Testis (tissue), 2 donors: ENCODE measurements around the gene IDE.

Experiments used
- POLR2A ChIP-seq: fragments of 450-650 bp; IDR thresholded peaks from one replicate; pipeline ENCODE4 v1.6.1; 2017; ENCODE audit warnings: antibody characterized with exemption, mild to moderate bottlenecking, moderate library complexity
- TF ChIP-seq, protein P1 (sequence below), 3 experiments: fragments of 450-650 bp in 2 of 3; fragments of 200-600 bp in 1 of 3; sonication (generic) in 1 of 3; IDR thresholded peaks; one replicate each; pipeline ENCODE4 v1.5.1; 2016 to 2019; ENCODE audit warnings: antibody characterized with exemption in 3 of 3, mild to moderate bottlenecking in 2 of 3, moderate library complexity in 1 of 3

DNA sequence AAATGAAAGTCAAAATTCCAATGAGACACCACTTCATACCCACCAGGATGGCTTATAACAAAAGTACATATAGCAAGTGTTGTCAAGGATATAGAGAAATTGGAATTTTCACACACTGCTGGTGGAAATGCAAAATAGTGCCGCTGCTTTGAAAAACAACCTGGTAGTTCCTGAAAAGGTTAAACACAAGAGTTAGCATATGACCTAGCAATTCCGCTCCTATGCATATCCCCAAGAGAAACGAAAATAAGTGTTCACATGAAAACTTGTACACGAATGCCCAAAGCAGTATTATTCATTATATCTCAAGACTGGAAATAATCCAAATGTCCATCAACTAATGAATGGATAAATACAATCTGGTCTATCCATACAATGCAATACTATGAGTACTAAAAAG, 14.8 kb downstream of the IDE start:
- TF ChIP-seq, protein P1, sequence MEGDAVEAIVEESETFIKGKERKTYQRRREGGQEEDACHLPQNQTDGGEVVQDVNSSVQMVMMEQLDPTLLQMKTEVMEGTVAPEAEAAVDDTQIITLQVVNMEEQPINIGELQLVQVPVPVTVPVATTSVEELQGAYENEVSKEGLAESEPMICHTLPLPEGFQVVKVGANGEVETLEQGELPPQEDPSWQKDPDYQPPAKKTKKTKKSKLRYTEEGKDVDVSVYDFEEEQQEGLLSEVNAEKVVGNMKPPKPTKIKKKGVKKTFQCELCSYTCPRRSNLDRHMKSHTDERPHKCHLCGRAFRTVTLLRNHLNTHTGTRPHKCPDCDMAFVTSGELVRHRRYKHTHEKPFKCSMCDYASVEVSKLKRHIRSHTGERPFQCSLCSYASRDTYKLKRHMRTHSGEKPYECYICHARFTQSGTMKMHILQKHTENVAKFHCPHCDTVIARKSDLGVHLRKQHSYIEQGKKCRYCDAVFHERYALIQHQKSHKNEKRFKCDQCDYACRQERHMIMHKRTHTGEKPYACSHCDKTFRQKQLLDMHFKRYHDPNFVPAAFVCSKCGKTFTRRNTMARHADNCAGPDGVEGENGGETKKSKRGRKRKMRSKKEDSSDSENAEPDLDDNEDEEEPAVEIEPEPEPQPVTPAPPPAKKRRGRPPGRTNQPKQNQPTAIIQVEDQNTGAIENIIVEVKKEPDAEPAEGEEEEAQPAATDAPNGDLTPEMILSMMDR (IDR thresholded peaks at IDR 0.05): no peak
- TF ChIP-seq POLR2A: no peak
